Naive thymus-derived CD4-positive, alpha-beta T cell (primary cell): ENCODE results near the gene FITM1. TPM values are rescaled to one million over a fixed set of nuclear protein-coding genes. Genes with fewer than 3 reads are reported as not detected.

Experiments used
- ATAC-seq: fragments of 150-1000 bp; cut with Tn5 transposase; 2 replicates; pipeline ENCODE4 v1.10.0; 2021; ENCODE audit warnings: mild to moderate bottlenecking, moderate library complexity
- CTCF ChIA-PET: fragments of 350-600 bp; sonication (Branson Sonifier 250); formaldehyde crosslinking; loops from one replicate; lab custom pipeline; 2021; ENCODE audit warnings: antibody characterized with exemption; lab: Charles Lee
- POLR2A ChIA-PET: fragments of 350-600 bp; sonication (Branson Sonifier 250); formaldehyde crosslinking; loops from one replicate; lab custom pipeline; 2021; ENCODE audit warnings: antibody characterized with exemption, inconsistent platforms; lab: Charles Lee
- DNase-seq, 9 donors: peaks; one replicate each; pipeline versions ENCODE4 v3.0.0 to v3.0.0-alpha.2; 2020 to 2022; ENCODE audit warnings: mixed read lengths in 1 of 9
- H3K27ac ChIP-seq: one replicate; pipeline ENCODE4 v1.7.0; 2013; ENCODE audit warnings: mild to moderate bottlenecking, low read depth, low read length, moderate library complexity
- H3K27me3 ChIP-seq, 2 donors: one replicate each; pipeline ENCODE4 v1.7.0; 2013; ENCODE audit warnings: low read length in 2 of 2, mild to moderate bottlenecking in 2 of 2, moderate library complexity in 2 of 2; ENCODE audit not compliant: control insufficient read depth in 2 of 2, insufficient read depth in 2 of 2
- H3K36me3 ChIP-seq, 3 experiments: 1 replicate in 2 of 3; 2 replicates in 1 of 3; pipeline ENCODE4 v1.7.0; 2013; ENCODE audit warnings: low read length in 3 of 3, mild to moderate bottlenecking in 3 of 3, moderate library complexity in 1 of 3; ENCODE audit not compliant: insufficient read depth in 3 of 3, control insufficient read depth in 2 of 3
- H3K4me1 ChIP-seq, 2 donors: one replicate each; pipeline ENCODE4 v1.7.0; 2013; ENCODE audit warnings: low read length in 2 of 2, mild to moderate bottlenecking in 2 of 2, moderate library complexity in 1 of 2; ENCODE audit not compliant: control insufficient read depth in 2 of 2, insufficient read depth in 2 of 2
- H3K4me3 ChIP-seq: 2 replicates; pipeline ENCODE4 v1.7.0; 2013; ENCODE audit warnings: mild to moderate bottlenecking, low read length
- H3K9me3 ChIP-seq, 3 experiments: 1 replicate in 2 of 3; 2 replicates in 1 of 3; pipeline ENCODE4 v1.7.0; 2013; ENCODE audit warnings: low read length in 3 of 3; ENCODE audit not compliant: control insufficient read depth in 2 of 3
- H3K27ac Mint-ChIP-seq, 9 donors: one replicate each; pipeline ENCODE4 v1.8.0; 2020 to 2022; ENCODE audit warnings: mixed read lengths in 9 of 9, mild to moderate bottlenecking in 8 of 9, moderate library complexity in 5 of 9, inconsistent platforms in 2 of 9
- H3K27me3 Mint-ChIP-seq, 5 donors: one replicate each; pipeline ENCODE4 v1.8.0; 2021 to 2022; ENCODE audit warnings: mixed read lengths in 5 of 5, mild to moderate bottlenecking in 1 of 5
- H3K36me3 Mint-ChIP-seq, 5 donors: one replicate each; pipeline ENCODE4 v1.8.0; 2020 to 2022; ENCODE audit warnings: mixed read lengths in 5 of 5, mild to moderate bottlenecking in 3 of 5, inconsistent platforms in 1 of 5
- H3K4me1 Mint-ChIP-seq, 7 donors: one replicate each; pipeline ENCODE4 v1.8.0; 2020 to 2022; ENCODE audit warnings: mixed read lengths in 7 of 7, mild to moderate bottlenecking in 3 of 7, inconsistent platforms in 1 of 7
- H3K4me3 Mint-ChIP-seq, 10 donors: one replicate each; pipeline ENCODE4 v1.8.0; 2020 to 2022; ENCODE audit warnings: mild to moderate bottlenecking in 10 of 10, mixed read lengths in 10 of 10, moderate library complexity in 6 of 10, inconsistent platforms in 2 of 10
- H3K9me3 Mint-ChIP-seq, 11 donors: one replicate each; pipeline ENCODE4 v1.8.0; 2020 to 2022; ENCODE audit warnings: mixed read lengths in 11 of 11, mild to moderate bottlenecking in 4 of 11, inconsistent platforms in 1 of 11, moderate library complexity in 1 of 11
- intact Hi-C, 2 donors: fragments of 100-400 bp; cut with micrococcal nuclease; formaldehyde crosslinking; loops; one replicate each; pipeline ENCODE4 v1.15.1; 2023
- polyA plus RNA-seq, 2 donors: library from polyadenylated mRNA; unstranded; fragments of 300-500 nt; fragmentation: Illumina TruSeq; gene quantifications; one replicate each; pipeline ENCODE4 v1.2.3, GENCODE V29; 2021
- total RNA-seq, 6 experiments: library from RNA in 5 of 6; stranded (reverse) in 5 of 6; gene quantifications; 1 replicate in 5 of 6; 2 replicates in 1 of 6; pipeline ENCODE4 v1.2.3 and lab custom pipeline; 2021 to 2026

The FITM1 gene
- total and polyA plus RNA-seq, 7 experiments from 2014 or later, result 0.48 to 4.3 (median 1.8) TPM

DNA sequence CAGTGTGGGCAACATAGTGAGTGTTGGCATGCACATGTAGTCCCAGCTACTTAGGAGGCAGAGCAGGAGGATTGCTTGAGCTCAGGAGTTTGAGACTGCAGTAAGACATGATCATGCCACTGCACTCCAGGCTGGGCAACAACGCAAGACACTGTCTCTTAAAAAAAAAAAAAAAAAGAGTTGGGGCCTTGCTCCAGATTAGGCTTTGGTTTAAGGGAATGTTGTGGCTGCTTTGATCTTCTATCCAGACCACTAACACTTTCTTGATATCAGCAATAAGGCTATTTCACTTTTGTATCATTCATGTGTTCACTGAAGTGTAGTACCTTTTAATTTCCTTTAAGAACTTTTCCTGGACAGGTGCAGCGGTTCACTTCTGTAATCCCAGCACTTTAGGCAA, 2.8 kb upstream of the FITM1 start:
- Histone ChIP-seq H3K27ac (no peak overlapping the region), H3K9me3 (no peaks in the 10 kb centered on the region), H3K4me1 (peaks cover 0 to 12% of the 10 kb centered on the region in 2 donors), H3K36me3 (peaks cover 0 to 20% (median 11%) of the 10 kb centered on the region in 3 experiments), H3K4me3 (no peak overlapping the region), H3K27me3 (no peaks in the 10 kb centered on the region)
- H3K27ac Mint-ChIP-seq, result peak overlapping the region in 3 of 9 donors; percentile 15 to 36 (median 21)
- POLR2A ChIA-PET, result interaction anchor here (15.5 kb wide), 1 partner anchor 8 kb away, joined by 298 read pairs; the partner anchor contains the start of genes EMC9, FITM1 and PSME1
- CTCF ChIA-PET, result interaction anchor here (0.7 kb wide), 1 partner anchor 19 kb away, joined by 3 read pairs; no protein-coding TSS in a partner anchor
- no peaks in the 10 kb centered on the region for H3K27me3 Mint-ChIP-seq
- peaks cover 0 to 18% (median 7%) of the 10 kb centered on the region in 5 donors for H3K36me3 Mint-ChIP-seq
- no peak overlapping the region for H3K4me3 Mint-ChIP-seq
- H3K9me3 Mint-ChIP-seq, result peaks cover 0 to 4% (median 0%) of the 10 kb centered on the region in 11 donors
- intact Hi-C loops, result loop anchor here in 1 of 2 donors (1.0 kb wide), 1 partner anchor 9 kb away; the partner anchor contains the start of gene PSME1
- ATAC-seq (no peak), DNase-seq (no peak)
- peaks cover 9 to 21% (median 16%) of the 10 kb centered on the region in 7 donors for H3K4me1 Mint-ChIP-seq

- peaks cover 0 to 4% (median 0%) of the 10 kb centered on the region in 11 donors for H3K9me3 Mint-ChIP-seq
- Histone ChIP-seq H3K36me3 (peaks cover 0 to 2% (median 0%) of the 10 kb centered on the region in 3 experiments), H3K4me1 (peaks cover 0 to 18% of the 10 kb centered on the region in 2 donors), H3K27me3 (no peaks in the 10 kb centered on the region), H3K9me3 (no peaks in the 10 kb centered on the region), H3K27ac (no peak overlapping the region), H3K4me3 (no peak overlapping the region)
- peaks cover 0 to 7% (median 4%) of the 10 kb centered on the region in 5 donors for H3K36me3 Mint-ChIP-seq
- ChIA-PET CTCF (interaction anchor here (0.7 kb wide), 2 partner anchors 9 to 150 kb away, joined by 3 read pairs; no protein-coding TSS in a partner anchor), POLR2A (no interaction called here)
- H3K27ac Mint-ChIP-seq, result peak overlapping the region in 1 of 9 donors; percentile 15
- intact Hi-C loops, result no loop called here
- H3K4me3 Mint-ChIP-seq, result no peak overlapping the region
- DNase-seq (no peak), ATAC-seq (no peak)
- peaks cover 12 to 27% (median 22%) of the 10 kb centered on the region in 7 donors for H3K4me1 Mint-ChIP-seq
- H3K27me3 Mint-ChIP-seq, result no peaks in the 10 kb centered on the region
These were observed 955 bp upstream of the FITM1 start for GRCh38 chr14:24129410-24129998.

- peak overlapping the region in 3 of 10 donors; percentile 7 to 32 (median 13) for H3K4me3 Mint-ChIP-seq
- intact Hi-C loops, result no loop called here
- POLR2A ChIA-PET, result interaction anchor here (0.7 to 11.7 kb wide), 4 partner anchors 10 to 65 kb away, joined by 3 to 298 read pairs (median 71); partner anchors contain the start of genes DCAF11, NRL, PCK2 and PSME2
- Histone ChIP-seq H3K36me3 (no peaks in the 10 kb centered on the region), H3K4me3 (no peak overlapping the region), H3K4me1 (peaks cover 6 to 22% of the 10 kb centered on the region in 2 donors), H3K27me3 (no peaks in the 10 kb centered on the region), H3K9me3 (no peaks in the 10 kb centered on the region), H3K27ac (no peak overlapping the region)
- peaks cover 18 to 33% (median 28%) of the 10 kb centered on the region in 7 donors for H3K4me1 Mint-ChIP-seq
- no peak for ATAC-seq
- H3K36me3 Mint-ChIP-seq, result peaks cover 0 to 4% (median 0%) of the 10 kb centered on the region in 5 donors
- DNase-seq, result no peak
- no peaks in the 10 kb centered on the region for H3K27me3 Mint-ChIP-seq
- H3K27ac Mint-ChIP-seq, result peak overlapping the region in 8 of 9 donors; percentile 21 to 88 (median 48)
- peaks cover 0 to 2% (median 0%) of the 10 kb centered on the region in 11 donors for H3K9me3 Mint-ChIP-seq
- CTCF ChIA-PET, result interaction anchor here (1.2 to 1.7 kb wide), 2 partner anchors 16 to 23 kb away, joined by 3 to 4 read pairs; partner anchors contain the start of genes DCAF11 and NRL
These were observed 474 bp downstream of the FITM1 start for GRCh38 chr14:24130717-24131548.

DNA sequence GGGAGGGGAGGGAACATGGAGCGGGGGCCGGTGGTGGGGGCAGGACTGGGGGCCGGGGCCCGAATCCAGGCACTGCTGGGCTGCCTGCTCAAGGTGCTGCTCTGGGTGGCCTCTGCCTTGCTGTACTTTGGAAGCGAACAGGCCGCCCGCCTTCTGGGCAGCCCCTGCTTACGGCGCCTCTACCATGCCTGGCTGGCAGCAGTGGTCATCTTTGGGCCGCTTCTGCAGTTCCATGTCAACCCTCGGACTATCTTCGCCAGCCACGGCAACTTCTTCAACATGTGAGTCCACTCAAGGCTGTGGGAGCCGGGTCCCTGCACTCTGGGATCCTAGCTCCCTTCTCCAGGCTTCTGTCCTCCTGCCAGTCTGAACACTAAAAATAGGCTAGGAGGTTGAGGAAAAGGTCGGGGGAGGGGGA, 1.1 kb downstream of the FITM1 start:
- H3K9me3 Mint-ChIP-seq, result peaks cover 0 to 2% (median 0%) of the 10 kb centered on the region in 11 donors

DNA sequence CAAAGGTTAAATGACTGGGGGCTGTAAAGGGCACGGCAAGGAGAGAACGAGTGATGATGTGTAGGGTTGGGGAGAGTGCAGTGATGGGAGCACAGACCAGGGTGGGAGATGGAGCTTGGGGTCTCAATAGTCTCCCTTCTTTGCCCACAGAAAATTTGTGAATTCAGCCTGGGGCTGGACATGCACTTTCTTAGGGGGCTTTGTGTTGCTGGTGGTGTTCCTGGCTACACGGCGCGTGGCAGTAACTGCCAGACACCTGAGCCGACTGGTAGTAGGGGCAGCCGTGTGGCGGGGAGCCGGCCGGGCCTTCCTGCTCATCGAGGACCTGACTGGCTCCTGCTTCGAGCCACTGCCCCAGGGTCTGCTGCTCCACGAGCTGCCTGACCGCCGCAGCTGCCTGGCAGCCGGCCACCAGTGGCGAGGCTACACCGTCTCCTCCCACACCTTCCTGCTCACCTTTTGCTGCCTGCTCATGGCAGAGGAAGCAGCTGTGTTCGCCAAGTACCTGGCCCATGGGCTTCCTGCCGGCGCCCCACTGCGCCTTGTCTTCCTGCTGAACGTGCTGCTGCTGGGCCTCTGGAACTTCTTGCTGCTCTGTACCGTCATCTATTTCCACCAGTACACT, 1.7 kb downstream of the FITM1 start:
- Histone ChIP-seq H3K4me3 (no peak overlapping the region), H3K36me3 (peaks cover 0 to 3% (median 0%) of the 10 kb centered on the region in 3 experiments), H3K27ac (peak overlapping the region; percentile 68), H3K4me1 (peaks cover 13 to 27% of the 10 kb centered on the region in 2 donors), H3K27me3 (no peaks in the 10 kb centered on the region), H3K9me3 (no peaks in the 10 kb centered on the region)
- peaks cover 26 to 41% (median 34%) of the 10 kb centered on the region in 7 donors for H3K4me1 Mint-ChIP-seq
- H3K36me3 Mint-ChIP-seq, result peaks cover 0 to 10% (median 0%) of the 10 kb centered on the region in 5 donors
- H3K4me3 Mint-ChIP-seq, result peak overlapping the region; percentile 37 to 80 (median 70)
- ChIA-PET POLR2A (interaction anchor here (0.5 to 11.7 kb wide), 8 partner anchors 11 to 195 kb away, joined by 3 to 298 read pairs (median 3); partner anchors contain the start of genes DCAF11, IRF9, NRL and PSME2), CTCF (interaction anchor here (1.1 to 1.7 kb wide), 3 partner anchors 13 to 24 kb away, joined by 3 to 4 read pairs (median 3); partner anchors contain the start of genes DCAF11 and NRL)
- H3K9me3 Mint-ChIP-seq, result peaks cover 0 to 4% (median 0%) of the 10 kb centered on the region in 11 donors
- intact Hi-C loops, result loop anchor here in 1 of 2 donors (1.0 kb wide), 1 partner anchor 17 kb away; no protein-coding TSS in a partner anchor
- peak overlapping the region; percentile 73 to 97 (median 93) for H3K27ac Mint-ChIP-seq
- DNase-seq (peak in 6 of 9 donors; percentile 35 to 50 (median 42)), ATAC-seq (no peak)
- no peaks in the 10 kb centered on the region for H3K27me3 Mint-ChIP-seq

More for the DNA sequence above, 1.1 kb downstream of the FITM1 start:
- DNase-seq (no peak), ATAC-seq (no peak)
- Mint-ChIP-seq H3K27me3 (no peaks in the 10 kb centered on the region), H3K36me3 (peaks cover 0 to 4% (median 0%) of the 10 kb centered on the region in 5 donors), H3K4me1 (peaks cover 20 to 35% (median 28%) of the 10 kb centered on the region in 7 donors), H3K4me3 (peak overlapping the region in 8 of 10 donors; percentile 29 to 80 (median 68)), H3K27ac (peak overlapping the region in 8 of 9 donors; percentile 87 to 96 (median 92))
- H3K4me1 ChIP-seq, result peaks cover 7 to 22% of the 10 kb centered on the region in 2 donors
- CTCF ChIA-PET, result interaction anchor here (1.2 to 1.7 kb wide), 2 partner anchors 17 to 23 kb away, joined by 3 to 4 read pairs; partner anchors contain the start of genes DCAF11 and NRL
- H3K9me3 ChIP-seq, result no peaks in the 10 kb centered on the region
- peaks cover 0 to 3% (median 0%) of the 10 kb centered on the region in 3 experiments for H3K36me3 ChIP-seq
- peak overlapping the region; percentile 68 for H3K27ac ChIP-seq
- no peak overlapping the region for H3K4me3 ChIP-seq
- no peaks in the 10 kb centered on the region for H3K27me3 ChIP-seq
- intact Hi-C loops, result no loop called here
- POLR2A ChIA-PET, result interaction anchor here (1.2 to 11.7 kb wide), 4 partner anchors 11 to 64 kb away, joined by 3 to 298 read pairs (median 71); partner anchors contain the start of genes DCAF11, NRL, PSME2 and RNF31
